Skin of body (tissue), 2 donors: Measurements from ENCODE around the gene RRAS2. TPM values are rescaled to one million over a fixed set of nuclear protein-coding genes. Genes with fewer than 3 reads are reported as not detected.

ENCODE experiments used
- DNase-seq: peaks from one replicate; lab custom pipeline; 2025; lab: John Stamatoyannopoulos, UW
- total RNA-seq: library from RNA; depleted of rRNA; stranded (reverse); fragments of >200 nt; gene quantifications from one replicate; pipeline ENCODE4 v1.2.3, GENCODE V29; 2014

The RRAS2 gene
- total RNA-seq, 1 donor from 2014 or later, result 29.3 TPM

GRCh38 chr11:14228356-14228755 lies 130.6 kb downstream of the RRAS2 start:
- DNase-seq, result no peak

Other genes starting within 250 kb of the RRAS2 start
- gene COPB1, start 140.6 kb upstream of the RRAS2 start, total RNA-seq, result 147 TPM
- 108 TPM for gene PSMA1, start 161.2 kb upstream of the RRAS2 start, total RNA-seq